SK-N-SH treated with all-trans-retinoic acid at 6 μM for 48 hours (cell line): ENCODE measurements around the gene PCSK2.

Source experiments
- ARNTL ChIP-seq: fragments of 450-650 bp; formaldehyde crosslinking; IDR thresholded peaks from 2 replicates; pipeline ENCODE4 v1.5.0; 2020; ENCODE audit warnings: low read depth, mild to moderate bottlenecking, moderate library complexity, borderline replicate concordance
- BACH2 ChIP-seq: fragments of 250-450 bp; sonication (Bioruptor Pico); IDR thresholded peaks from 2 replicates; pipeline ENCODE4 v1.9.0; 2021; ENCODE audit warnings: mild to moderate bottlenecking, borderline replicate concordance
- ISL1 ChIP-seq: fragments of 250-450 bp; sonication (Bioruptor Pico); IDR thresholded peaks from 2 replicates; pipeline ENCODE4 v2.1.2; 2022; ENCODE audit warnings: mild to moderate bottlenecking, moderate library complexity
- POU6F1 ChIP-seq: fragments of 250-450 bp; sonication (Bioruptor Pico); IDR thresholded peaks from 2 replicates; pipeline ENCODE4 v1.8.0; 2021; ENCODE audit warnings: low read depth, mild to moderate bottlenecking, moderate library complexity, borderline replicate concordance
- ZFP3 ChIP-seq: fragments of 250-450 bp; sonication (Bioruptor Pico); IDR thresholded peaks from 2 replicates; pipeline ENCODE4 v1.5.0; 2020; ENCODE audit warnings: mild to moderate bottlenecking, moderate library complexity
- ZNF8 ChIP-seq: fragments of 450-650 bp; formaldehyde crosslinking; IDR thresholded peaks from 2 replicates; pipeline ENCODE4 v1.5.0; 2020; ENCODE audit warnings: mild to moderate bottlenecking, moderate library complexity
- TF ChIP-seq, protein P1 (sequence below): fragments of 250-450 bp; sonication (Bioruptor Pico); IDR thresholded peaks from 2 replicates; pipeline ENCODE4 v1.8.0; 2020; ENCODE audit warnings: mild to moderate bottlenecking, moderate library complexity, borderline replicate concordance

DNA sequence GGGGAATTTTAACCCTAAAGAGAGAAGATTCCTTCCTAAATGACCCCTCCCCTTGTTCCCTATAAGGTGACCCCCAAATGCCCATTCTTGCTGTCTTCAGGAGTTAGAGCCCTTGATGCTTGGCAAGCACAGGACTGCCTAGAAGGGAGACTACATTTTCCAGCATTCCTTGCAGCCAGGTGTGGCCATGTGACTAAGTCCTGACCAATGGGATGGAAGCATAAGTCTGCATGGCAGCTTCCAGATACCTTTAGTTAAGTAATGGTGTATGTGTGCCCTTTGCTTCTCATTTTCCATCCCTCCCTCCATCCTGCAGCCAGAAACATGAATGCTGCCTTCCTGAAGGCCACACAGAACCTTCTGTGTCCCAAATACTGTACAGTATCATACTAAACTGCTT, 298.8 kb downstream of the PCSK2 start:
- TF ChIP-seq, protein P1, sequence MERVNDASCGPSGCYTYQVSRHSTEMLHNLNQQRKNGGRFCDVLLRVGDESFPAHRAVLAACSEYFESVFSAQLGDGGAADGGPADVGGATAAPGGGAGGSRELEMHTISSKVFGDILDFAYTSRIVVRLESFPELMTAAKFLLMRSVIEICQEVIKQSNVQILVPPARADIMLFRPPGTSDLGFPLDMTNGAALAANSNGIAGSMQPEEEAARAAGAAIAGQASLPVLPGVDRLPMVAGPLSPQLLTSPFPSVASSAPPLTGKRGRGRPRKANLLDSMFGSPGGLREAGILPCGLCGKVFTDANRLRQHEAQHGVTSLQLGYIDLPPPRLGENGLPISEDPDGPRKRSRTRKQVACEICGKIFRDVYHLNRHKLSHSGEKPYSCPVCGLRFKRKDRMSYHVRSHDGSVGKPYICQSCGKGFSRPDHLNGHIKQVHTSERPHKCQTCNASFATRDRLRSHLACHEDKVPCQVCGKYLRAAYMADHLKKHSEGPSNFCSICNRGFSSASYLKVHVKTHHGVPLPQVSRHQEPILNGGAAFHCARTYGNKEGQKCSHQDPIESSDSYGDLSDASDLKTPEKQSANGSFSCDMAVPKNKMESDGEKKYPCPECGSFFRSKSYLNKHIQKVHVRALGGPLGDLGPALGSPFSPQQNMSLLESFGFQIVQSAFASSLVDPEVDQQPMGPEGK (CRISPR knock-in tag): no peak
- TF ChIP-seq ZFP3 (CRISPR knock-in tag) (no peak), BACH2 (CRISPR knock-in tag) (no peak), ZNF8 (CRISPR knock-in tag) (no peak), ARNTL (CRISPR knock-in tag) (no peak), POU6F1 (CRISPR knock-in tag) (no peak), ISL1 (CRISPR knock-in tag) (no peak)
